GM12878 (cell line): ENCODE data around the gene NXN. TPM values are rescaled to one million over a fixed set of nuclear protein-coding genes. Genes with fewer than 3 reads are reported as not detected.
"Not testable (repeated sequence)": the region's sequence is repeated elsewhere in the genome, so short reads cannot be mapped to it uniquely, and the experiment has no call there.

ENCODE experiments used
- ATAC-seq: fragments of 200-7000 bp; cut with Tn5 transposase; 3 replicates; pipeline ENCODE4 v1.9.1; 2020; ENCODE audit warnings: mild to moderate bottlenecking, moderate library complexity
- BruUV-seq: library from RNA; stranded (reverse); fragments of 400-500 nt; replicated peaks from 2 replicates; lab custom pipeline; 2021; lab: Mats Ljungman, UMichigan
- CTCF ChIA-PET: fragments of 300-600 bp; sonication (Branson Sonifier 250); formaldehyde crosslinking; extraction: SDS; loops from one replicate; lab custom pipeline; 2021; ENCODE audit warnings: inconsistent platforms; lab: Yijun Ruan, JAX
- POLR2A ChIA-PET: fragments of 350-600 bp; formaldehyde crosslinking; extraction: SDS; loops from one replicate; lab custom pipeline; 2021; ENCODE audit warnings: inconsistent platforms; lab: Charles Lee
- RAD21 ChIA-PET: fragments of 300-600 bp; sonication (Branson Sonifier 250); formaldehyde crosslinking; loops from one replicate; lab custom pipeline; 2023; ENCODE audit warnings: antibody characterized with exemption; ENCODE audit not compliant: unreplicated experiment; lab: Charles Lee
- SMC1A ChIA-PET: fragments of 300-600 bp; sonication (Branson Sonifier 250); formaldehyde crosslinking; loops from one replicate; lab custom pipeline; 2023; ENCODE audit not compliant: unreplicated experiment, uncharacterized antibody; lab: Charles Lee
- DNase-seq: peaks from one replicate; pipeline ENCODE4 v3.0.0-alpha.2; 2011; ENCODE audit warnings: low read depth, low spot score
- FAIRE-seq: peaks from 3 replicates; lab custom pipeline; 2011; peaks lifted over from hg19 to GRCh38; lab: Jason Lieb, UNC
- H2AFZ ChIP-seq: 2 replicates; pipeline ENCODE4 v1.6.0; 2011; ENCODE audit warnings: low read depth, low read length, control low read depth; ENCODE audit not compliant: control insufficient read depth
- H3K27ac ChIP-seq: 2 replicates; pipeline ENCODE4 v1.5.1; 2011; ENCODE audit warnings: control low read depth; ENCODE audit not compliant: control insufficient read depth, insufficient read depth
- H3K27me3 ChIP-seq, 2 experiments: replicated peaks in 1 of 2; 2 replicates each; pipeline versions ENCODE4 v1.6.0 to v1.6.1; 2011; ENCODE audit warnings: low read length in 1 of 2; ENCODE audit not compliant: control insufficient read depth in 2 of 2, insufficient read depth in 2 of 2
- H3K36me3 ChIP-seq, 2 experiments: 2 replicates each; pipeline ENCODE4 v1.5.1; 2011; ENCODE audit warnings: low read length in 1 of 2; ENCODE audit not compliant: control insufficient read depth in 2 of 2, insufficient read depth in 2 of 2
- H3K4me1 ChIP-seq: 2 replicates; pipeline ENCODE4 v1.6.1; 2011; ENCODE audit warnings: mild to moderate bottlenecking, low read length, moderate library complexity, mixed read lengths; ENCODE audit not compliant: control insufficient read depth, insufficient read depth
- H3K4me2 ChIP-seq: 2 replicates; pipeline ENCODE4 v1.6.0; 2011; ENCODE audit warnings: control low read depth; ENCODE audit not compliant: control insufficient read depth, insufficient read depth
- H3K4me3 ChIP-seq: fragments of 200-600 bp; sonication (generic); 2 replicates; pipeline ENCODE4 v1.5.1; 2016
- H3K79me2 ChIP-seq: 2 replicates; pipeline ENCODE4 v1.6.0; 2011; ENCODE audit warnings: low read length; ENCODE audit not compliant: control insufficient read depth, insufficient read depth
- H3K9ac ChIP-seq: 2 replicates; pipeline ENCODE4 v1.8.0; 2011; ENCODE audit warnings: low read length, control low read depth, mixed read lengths; ENCODE audit not compliant: control insufficient read depth, insufficient read depth
- H3K9me3 ChIP-seq: replicated peaks from 3 replicates; pipeline ENCODE4 v1.5.1; 2011; ENCODE audit warnings: mild to moderate bottlenecking, low read length; ENCODE audit not compliant: control insufficient read depth, insufficient read depth
- H4K20me1 ChIP-seq: 2 replicates; pipeline ENCODE4 v1.6.0; 2011; ENCODE audit not compliant: control insufficient read depth, insufficient read depth
- HDAC6 ChIP-seq: fragments of 200-600 bp; sonication (generic); IDR thresholded peaks from one replicate; pipeline ENCODE4 v1.8.0; 2017; ENCODE audit warnings: antibody characterized with exemption; ENCODE audit not compliant: unreplicated experiment
- WGBS: methylation state at CpG from one replicate; pipeline ENCODE4 v1.1.6; 2016; ENCODE audit warnings: low lambda C conversion rate; ENCODE audit not compliant: insufficient replicate concordance, insufficient coverage; ENCODE audit errors: missing lambda C conversion rate; 5-methylcytosine and 5-hydroxymethylcytosine counted together
- in situ Hi-C: fragments of 300-500 bp; cut with MboI; formaldehyde crosslinking; loops from 9 replicates; pipeline ENCODE4 v1.14.3; 2018; ENCODE audit warnings: mixed read lengths
- intact Hi-C: fragments of 100-400 bp; cut with micrococcal nuclease; formaldehyde crosslinking; loops from one replicate; pipeline ENCODE4 v1.14.2; 2022; ENCODE audit not compliant: unreplicated experiment
- microRNA-seq: library from miRNA; unstranded; fragments of <30 nt; microRNA quantifications from one replicate; pipeline ENCODE4, GENCODE V29; 2018
- polyA plus RNA-seq, 11 experiments: library from polyadenylated mRNA; depleted of rRNA in 4 of 11; unstranded in 6 of 11; stranded (reverse) in 5 of 11; fragments of >200 nt; fragmentation: Nextera tagmentation in 4 of 11; fragmentation: Illumina TruSeq in 1 of 11; extraction: Ambion mirVana in 4 of 11; extraction: Trizol in 1 of 11; gene quantifications; 1 replicate in 1 of 11; 2 replicates in 10 of 11; pipeline versions ENCODE4 v1.2.1 to v1.2.3, GENCODE V29; 2011 to 2016; ENCODE audit warnings: inconsistent platforms in 2 of 11, missing spikeins in 2 of 11, low read depth in 1 of 11
- small RNA-seq: library from RNA; depleted of rRNA; stranded (forward); fragments of <200 nt; gene quantifications from one replicate; pipeline ENCODE3, GENCODE V24; 2014
- total RNA-seq, 4 experiments: library from RNA; depleted of rRNA in 3 of 4; stranded (reverse); fragments of >200 nt in 3 of 4; fragmentation: Illumina TruSeq in 1 of 4; extraction: Trizol in 1 of 4; gene quantifications; 2 replicates each; pipeline versions ENCODE4 v1.2.1 to v1.2.3, GENCODE V29; 2013 to 2021

Gene NXN
- total and polyA plus RNA-seq, 10 of the 15 experiments (the other 5 are each of a cell fraction or from before 2014, with no cell fraction given), result 0.04 to 1.2 (median 0.30) TPM

DNA sequence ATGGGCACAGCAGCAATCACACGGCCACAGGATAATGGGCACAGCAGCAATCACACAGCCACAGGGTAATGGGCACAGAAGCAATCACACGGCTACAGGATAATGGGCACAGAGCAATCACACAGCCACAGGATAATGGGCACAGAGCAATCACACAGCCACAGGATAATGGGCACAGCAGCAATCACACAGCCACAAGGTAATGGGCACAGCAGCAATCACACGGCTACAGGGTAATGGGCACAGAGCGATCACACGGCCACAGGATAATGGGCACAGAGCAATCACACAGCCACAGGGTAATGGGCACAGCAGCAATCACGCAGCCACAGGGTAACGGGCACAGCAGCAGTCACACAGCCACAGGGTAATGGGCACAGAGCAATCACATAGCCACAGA lies 230.2 kb downstream of the NXN start:
- Histone ChIP-seq H3K4me2 (peak overlapping the region; percentile 96; the same call in 1 of the 2 replicates), H3K36me3 (peaks cover 30 to 33% of the 10 kb centered on the region in 2 experiments), H3K79me2 (peaks cover 45% of the 10 kb centered on the region)
- ChIA-PET POLR2A (interaction anchor here (1.5 kb wide), 1 partner anchor 35 kb away, joined by 5 read pairs; the partner anchor contains the start of gene VPS53), CTCF (interaction anchor here (1.3 to 1.6 kb wide), 2 partner anchors 232 to 337 kb away, joined by 5 read pairs; no protein-coding TSS in a partner anchor), SMC1A (interaction anchor here (1.1 to 1.5 kb wide), 2 partner anchors 34 to 337 kb away, joined by 3 to 4 read pairs; partner anchors contain the start of gene VPS53)
- RAD21 ChIA-PET, H3K4me1 ChIP-seq, in situ Hi-C loops, H3K9ac ChIP-seq, ATAC-seq, intact Hi-C loops, H3K27me3 ChIP-seq, H2AFZ ChIP-seq, H4K20me1 ChIP-seq, FAIRE-seq, DNase-seq, H3K9me3 ChIP-seq, BruUV-seq, H3K27ac ChIP-seq, H3K4me3 ChIP-seq: not testable (repeated sequence)
- peak; percentile 50 for TF ChIP-seq HDAC6
- 94% methylated on average over 6 of the region's 7 CpGs for WGBS

Small RNAs within 50 kb of the gene (microRNA-seq; reads per million reads assigned to microRNA genes)
- gene MIR3183, result 0.75 reads per million

Small RNAs within 50 kb of the gene (small RNA-seq; reads per million reads assigned to genes)
- gene MIR3183, result not detected

Other genes starting within 250 kb of the NXN start
- gene TLCD3A, start 247.2 kb downstream of the NXN start, total RNA-seq (2014; rRNA removed), result 14.6 and 18.8 TPM in 2 replicates
- gene TLCD3A, start 247.2 kb downstream of the NXN start, total RNA-seq (2014; rRNA removed; fragmentation: Illumina TruSeq; extraction: Trizol), result 16.1 and 17.3 TPM in 2 replicates
- 23.6 and 27.9 TPM in 2 replicates for gene TLCD3A, start 247.2 kb downstream of the NXN start, total RNA-seq (2021)
- gene TLCD3A, start 247.2 kb downstream of the NXN start, polyA plus RNA-seq (2011; rRNA removed), result 24.0 and 29.7 TPM in 2 replicates
- gene TLCD3A, start 247.2 kb downstream of the NXN start, polyA plus RNA-seq (2014; fragmentation: Illumina TruSeq; extraction: Trizol), result 21.8 and 24.0 TPM in 2 replicates
- gene TLCD3A, start 247.2 kb downstream of the NXN start, polyA plus RNA-seq (2014; fragmentation: Nextera tagmentation; extraction: Ambion mirVana), result 1 to 10 TPM; 2.9 to 6.2 TPM
- gene TLCD3A, start 247.2 kb downstream of the NXN start, polyA plus RNA-seq (2014; rRNA removed), result 20.4 and 25.9 TPM in 2 replicates
- 10 to 100 TPM; 14.3 to 16.8 TPM for gene TLCD3A, start 247.2 kb downstream of the NXN start, polyA plus RNA-seq (2016; fragmentation: Nextera tagmentation; extraction: Ambion mirVana)
- gene GEMIN4, start 227.5 kb downstream of the NXN start, total RNA-seq (2014; rRNA removed), result 32.9 and 37.3 TPM in 2 replicates
- 10.1 and 11.9 TPM in 2 replicates for gene GEMIN4, start 227.5 kb downstream of the NXN start, total RNA-seq (2014; rRNA removed; fragmentation: Illumina TruSeq; extraction: Trizol)
- 47.7 and 49.1 TPM in 2 replicates for gene GEMIN4, start 227.5 kb downstream of the NXN start, total RNA-seq (2021)
- gene GEMIN4, start 227.5 kb downstream of the NXN start, polyA plus RNA-seq (2011; rRNA removed), result 7.0 and 31.6 TPM in 2 replicates
- 28.0 and 48.2 TPM in 2 replicates for gene GEMIN4, start 227.5 kb downstream of the NXN start, polyA plus RNA-seq (2014; fragmentation: Illumina TruSeq; extraction: Trizol)
- 1 to 10 TPM; 2.4 to 5.0 TPM for gene GEMIN4, start 227.5 kb downstream of the NXN start, polyA plus RNA-seq (2014; fragmentation: Nextera tagmentation; extraction: Ambion mirVana)
- gene GEMIN4, start 227.5 kb downstream of the NXN start, polyA plus RNA-seq (2014; rRNA removed), result 27.3 and 33.1 TPM in 2 replicates
- 10 to 100 TPM; 53.3 to 55.6 TPM for gene GEMIN4, start 227.5 kb downstream of the NXN start, polyA plus RNA-seq (2016; fragmentation: Nextera tagmentation; extraction: Ambion mirVana)
- 40.8 and 53.9 TPM in 2 replicates for gene GLOD4, start 197.5 kb downstream of the NXN start, total RNA-seq (2014; rRNA removed)
- gene GLOD4, start 197.5 kb downstream of the NXN start, total RNA-seq (2014; rRNA removed; fragmentation: Illumina TruSeq; extraction: Trizol), result 59.9 and 65.3 TPM in 2 replicates
- 68.2 and 72.0 TPM in 2 replicates for gene GLOD4, start 197.5 kb downstream of the NXN start, total RNA-seq (2021)
- gene GLOD4, start 197.5 kb downstream of the NXN start, polyA plus RNA-seq (2011; rRNA removed), result 87.1 and 108 TPM in 2 replicates
- 67.4 and 72.0 TPM in 2 replicates for gene GLOD4, start 197.5 kb downstream of the NXN start, polyA plus RNA-seq (2014; fragmentation: Illumina TruSeq; extraction: Trizol)
- gene GLOD4, start 197.5 kb downstream of the NXN start, polyA plus RNA-seq (2014; fragmentation: Nextera tagmentation; extraction: Ambion mirVana), result 100 to 1,000 TPM in 1 of 2 experiments, 10 to 100 TPM in 1; 83.4 to 107 TPM
- gene GLOD4, start 197.5 kb downstream of the NXN start, polyA plus RNA-seq (2014; rRNA removed), result 67.1 and 79.0 TPM in 2 replicates
- 10 to 100 TPM; 90.7 to 91.3 TPM for gene GLOD4, start 197.5 kb downstream of the NXN start, polyA plus RNA-seq (2016; fragmentation: Nextera tagmentation; extraction: Ambion mirVana)
- gene MRM3, start 197.4 kb downstream of the NXN start, total RNA-seq (2014; rRNA removed), result 43.3 and 48.9 TPM in 2 replicates
- gene MRM3, start 197.4 kb downstream of the NXN start, total RNA-seq (2014; rRNA removed; fragmentation: Illumina TruSeq; extraction: Trizol), result 19.1 and 22.4 TPM in 2 replicates
- gene MRM3, start 197.4 kb downstream of the NXN start, total RNA-seq (2021), result 25.7 and 26.9 TPM in 2 replicates
- gene MRM3, start 197.4 kb downstream of the NXN start, polyA plus RNA-seq (2011; rRNA removed), result 30.3 and 34.2 TPM in 2 replicates
- 16.5 and 18.7 TPM in 2 replicates for gene MRM3, start 197.4 kb downstream of the NXN start, polyA plus RNA-seq (2014; fragmentation: Illumina TruSeq; extraction: Trizol)
- 1 to 10 TPM; 2.3 to 6.0 TPM for gene MRM3, start 197.4 kb downstream of the NXN start, polyA plus RNA-seq (2014; fragmentation: Nextera tagmentation; extraction: Ambion mirVana)
- gene MRM3, start 197.4 kb downstream of the NXN start, polyA plus RNA-seq (2014; rRNA removed), result 26.3 and 34.1 TPM in 2 replicates
- 10 to 100 TPM; 41.0 to 41.8 TPM for gene MRM3, start 197.4 kb downstream of the NXN start, polyA plus RNA-seq (2016; fragmentation: Nextera tagmentation; extraction: Ambion mirVana)
- gene TIMM22, start 17.4 kb upstream of the NXN start, total RNA-seq (2014; rRNA removed), result 11.3 and 11.7 TPM in 2 replicates
- 7.6 and 8.6 TPM in 2 replicates for gene TIMM22, start 17.4 kb upstream of the NXN start, total RNA-seq (2014; rRNA removed; fragmentation: Illumina TruSeq; extraction: Trizol)
- 10.8 and 12.0 TPM in 2 replicates for gene TIMM22, start 17.4 kb upstream of the NXN start, total RNA-seq (2021)
- 5.9 and 7.1 TPM in 2 replicates for gene TIMM22, start 17.4 kb upstream of the NXN start, polyA plus RNA-seq (2011; rRNA removed)
- 8.4 and 10.0 TPM in 2 replicates for gene TIMM22, start 17.4 kb upstream of the NXN start, polyA plus RNA-seq (2014; fragmentation: Illumina TruSeq; extraction: Trizol)
- 1 to 10 TPM; 4.4 to 5.7 TPM for gene TIMM22, start 17.4 kb upstream of the NXN start, polyA plus RNA-seq (2014; fragmentation: Nextera tagmentation; extraction: Ambion mirVana)
- 11.1 and 11.9 TPM in 2 replicates for gene TIMM22, start 17.4 kb upstream of the NXN start, polyA plus RNA-seq (2014; rRNA removed)
- gene TIMM22, start 17.4 kb upstream of the NXN start, polyA plus RNA-seq (2016; fragmentation: Nextera tagmentation; extraction: Ambion mirVana), result 10 to 100 TPM; 25.0 TPM
- gene ABR, start 200.2 kb upstream of the NXN start, total RNA-seq (2014; rRNA removed), result 35.6 and 49.4 TPM in 2 replicates
- 20.8 and 24.4 TPM in 2 replicates for gene ABR, start 200.2 kb upstream of the NXN start, total RNA-seq (2014; rRNA removed; fragmentation: Illumina TruSeq; extraction: Trizol)
- gene ABR, start 200.2 kb upstream of the NXN start, total RNA-seq (2021), result 101 and 112 TPM in 2 replicates
- 17.6 and 41.4 TPM in 2 replicates for gene ABR, start 200.2 kb upstream of the NXN start, polyA plus RNA-seq (2011; rRNA removed)
- gene ABR, start 200.2 kb upstream of the NXN start, polyA plus RNA-seq (2014; fragmentation: Illumina TruSeq; extraction: Trizol), result 39.5 and 40.5 TPM in 2 replicates
- 1 to 10 TPM; 1.4 to 2.5 TPM for gene ABR, start 200.2 kb upstream of the NXN start, polyA plus RNA-seq (2014; fragmentation: Nextera tagmentation; extraction: Ambion mirVana)
- 38.6 and 53.1 TPM in 2 replicates for gene ABR, start 200.2 kb upstream of the NXN start, polyA plus RNA-seq (2014; rRNA removed)
- gene ABR, start 200.2 kb upstream of the NXN start, polyA plus RNA-seq (2016; fragmentation: Nextera tagmentation; extraction: Ambion mirVana), result 10 to 100 TPM; 16.5 to 21.4 TPM